ENCODE measurements around the gene HP1BP3.
A peak's percentile ranks its signal among the peaks of the same experiment; 100 is the strongest.

The HP1BP3 gene

GRCh38 chr1:20712215-20712577, 74.9 kb downstream of the HP1BP3 start:
- TF ChIP-seq FOXM1 (IDR thresholded peaks at IDR 0.05; ENCODE audit: borderline replicate concordance, low read depth) (no peak), CREB1 (IDR thresholded peaks at IDR 0.05; ENCODE audit: low read depth) (no peak), NFIC (IDR thresholded peaks at IDR 0.05) (no peak), TEAD4 (IDR thresholded peaks at IDR 0.05) (no peak), TAF1 (IDR thresholded peaks at IDR 0.05; ENCODE audit: low read depth) (no peak), EGR1 (IDR thresholded peaks at IDR 0.05) (no peak), TCF12 (IDR thresholded peaks at IDR 0.05; ENCODE audit: low read depth) (no peak), USF1 (IDR thresholded peaks at IDR 0.05) (no peak), RAD21 (IDR thresholded peaks at IDR 0.05; ENCODE audit: low read depth) (no peak), CEBPB (IDR thresholded peaks at IDR 0.05) (no peak), EP300 (IDR thresholded peaks at IDR 0.05; ENCODE audit: borderline replicate concordance) (no peak), MAX (IDR thresholded peaks at IDR 0.05) (no peak), ZBTB7A (IDR thresholded peaks at IDR 0.05; ENCODE audit: low read depth) (no peak), YY1 (IDR thresholded peaks at IDR 0.05; ENCODE audit: low read depth) (no peak)
- TF ChIP-seq, protein P1, sequence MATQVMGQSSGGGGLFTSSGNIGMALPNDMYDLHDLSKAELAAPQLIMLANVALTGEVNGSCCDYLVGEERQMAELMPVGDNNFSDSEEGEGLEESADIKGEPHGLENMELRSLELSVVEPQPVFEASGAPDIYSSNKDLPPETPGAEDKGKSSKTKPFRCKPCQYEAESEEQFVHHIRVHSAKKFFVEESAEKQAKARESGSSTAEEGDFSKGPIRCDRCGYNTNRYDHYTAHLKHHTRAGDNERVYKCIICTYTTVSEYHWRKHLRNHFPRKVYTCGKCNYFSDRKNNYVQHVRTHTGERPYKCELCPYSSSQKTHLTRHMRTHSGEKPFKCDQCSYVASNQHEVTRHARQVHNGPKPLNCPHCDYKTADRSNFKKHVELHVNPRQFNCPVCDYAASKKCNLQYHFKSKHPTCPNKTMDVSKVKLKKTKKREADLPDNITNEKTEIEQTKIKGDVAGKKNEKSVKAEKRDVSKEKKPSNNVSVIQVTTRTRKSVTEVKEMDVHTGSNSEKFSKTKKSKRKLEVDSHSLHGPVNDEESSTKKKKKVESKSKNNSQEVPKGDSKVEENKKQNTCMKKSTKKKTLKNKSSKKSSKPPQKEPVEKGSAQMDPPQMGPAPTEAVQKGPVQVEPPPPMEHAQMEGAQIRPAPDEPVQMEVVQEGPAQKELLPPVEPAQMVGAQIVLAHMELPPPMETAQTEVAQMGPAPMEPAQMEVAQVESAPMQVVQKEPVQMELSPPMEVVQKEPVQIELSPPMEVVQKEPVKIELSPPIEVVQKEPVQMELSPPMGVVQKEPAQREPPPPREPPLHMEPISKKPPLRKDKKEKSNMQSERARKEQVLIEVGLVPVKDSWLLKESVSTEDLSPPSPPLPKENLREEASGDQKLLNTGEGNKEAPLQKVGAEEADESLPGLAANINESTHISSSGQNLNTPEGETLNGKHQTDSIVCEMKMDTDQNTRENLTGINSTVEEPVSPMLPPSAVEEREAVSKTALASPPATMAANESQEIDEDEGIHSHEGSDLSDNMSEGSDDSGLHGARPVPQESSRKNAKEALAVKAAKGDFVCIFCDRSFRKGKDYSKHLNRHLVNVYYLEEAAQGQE (IDR thresholded peaks at IDR 0.05; ENCODE audit: low read depth): no peak

DNA sequence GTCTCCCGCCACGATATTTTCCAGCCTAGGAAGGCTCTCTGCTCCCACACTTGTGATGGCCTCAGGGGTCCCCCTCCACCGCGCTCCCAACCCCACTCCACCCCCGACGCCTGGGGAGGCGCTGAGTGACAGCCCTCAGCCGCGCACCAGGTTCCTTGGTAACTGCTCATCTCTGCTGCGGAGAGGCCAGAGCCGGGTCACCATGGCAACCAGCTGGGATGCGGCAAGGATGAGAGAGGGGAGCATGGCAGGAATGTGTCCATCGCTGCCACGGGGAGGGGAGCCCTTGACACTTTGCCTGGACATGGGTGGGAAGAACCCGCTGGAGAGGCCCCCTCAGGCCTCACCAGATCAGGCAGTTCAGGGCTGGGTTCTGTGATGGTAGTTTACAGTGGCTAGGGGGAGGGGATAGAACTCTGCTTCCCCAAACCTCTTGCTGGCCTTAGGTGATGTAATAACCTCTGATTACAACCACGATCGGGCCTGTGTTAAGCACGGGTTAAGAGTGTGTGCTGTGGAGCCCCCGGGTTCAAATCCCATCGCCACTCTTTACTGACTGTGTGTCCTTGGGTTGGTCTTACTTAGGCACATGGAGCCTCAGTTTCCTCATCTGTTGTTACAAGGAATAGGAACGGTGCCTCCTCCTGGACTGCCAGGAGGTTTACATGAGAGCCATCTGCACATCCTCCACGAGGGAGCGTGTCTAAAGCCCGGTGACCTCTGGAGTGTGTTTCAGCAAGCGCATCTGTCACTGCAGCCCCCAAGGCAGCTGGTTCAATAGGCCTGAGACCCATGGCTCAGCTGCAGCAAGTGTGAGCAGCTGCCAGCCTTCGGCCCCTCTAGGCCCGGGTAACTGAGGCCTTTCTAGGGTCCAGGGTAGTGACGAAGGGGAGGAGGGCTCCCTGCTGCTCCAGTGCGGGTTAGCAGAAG, 75.6 kb downstream of the HP1BP3 start:
- TF ChIP-seq EGR1 (IDR thresholded peaks at IDR 0.05): no peak
- TF ChIP-seq TCF12 (IDR thresholded peaks at IDR 0.05; ENCODE audit: low read depth): no peak
- TF ChIP-seq FOXM1 (IDR thresholded peaks at IDR 0.05; ENCODE audit: borderline replicate concordance, low read depth): no peak
- TF ChIP-seq, protein P1 (IDR thresholded peaks at IDR 0.05; ENCODE audit: low read depth): no peak
- no peak for TF ChIP-seq EP300 (IDR thresholded peaks at IDR 0.05; ENCODE audit: borderline replicate concordance)
- no peak for TF ChIP-seq RAD21 (IDR thresholded peaks at IDR 0.05; ENCODE audit: low read depth)
- TF ChIP-seq USF1 (IDR thresholded peaks at IDR 0.05): no peak
- no peak for TF ChIP-seq CREB1 (IDR thresholded peaks at IDR 0.05; ENCODE audit: low read depth)
- TF ChIP-seq TAF1 (IDR thresholded peaks at IDR 0.05; ENCODE audit: low read depth): no peak
- TF ChIP-seq NFIC (IDR thresholded peaks at IDR 0.05): no peak
- TF ChIP-seq CEBPB (IDR thresholded peaks at IDR 0.05): no peak
- TF ChIP-seq YY1 (IDR thresholded peaks at IDR 0.05; ENCODE audit: low read depth): no peak
- no peak for TF ChIP-seq TEAD4 (IDR thresholded peaks at IDR 0.05)
- TF ChIP-seq MAX (IDR thresholded peaks at IDR 0.05): no peak
- no peak for TF ChIP-seq ZBTB7A (IDR thresholded peaks at IDR 0.05; ENCODE audit: low read depth)

GRCh38 chr1:20710469-20711284, 76.4 kb downstream of the HP1BP3 start:
- peak; percentile 65 for TF ChIP-seq EGR1 (IDR thresholded peaks at IDR 0.05)
- TF ChIP-seq TCF12 (IDR thresholded peaks at IDR 0.05; ENCODE audit: low read depth): peak; percentile 90
- peak; percentile 30; the same call in 1 of the 2 replicates for TF ChIP-seq TEAD4 (IDR thresholded peaks at IDR 0.05)
- peak; percentile 98 for TF ChIP-seq ZBTB7A (IDR thresholded peaks at IDR 0.05; ENCODE audit: low read depth)
- no peak for TF ChIP-seq CREB1 (IDR thresholded peaks at IDR 0.05; ENCODE audit: low read depth)
- peak; percentile 80; the same call in 1 of the 2 replicates for TF ChIP-seq NFIC (IDR thresholded peaks at IDR 0.05)
- TF ChIP-seq EP300 (IDR thresholded peaks at IDR 0.05; ENCODE audit: borderline replicate concordance): peak; percentile 65; the same call in 1 of the 2 replicates
- no peak for TF ChIP-seq MAX (IDR thresholded peaks at IDR 0.05)

DNA sequence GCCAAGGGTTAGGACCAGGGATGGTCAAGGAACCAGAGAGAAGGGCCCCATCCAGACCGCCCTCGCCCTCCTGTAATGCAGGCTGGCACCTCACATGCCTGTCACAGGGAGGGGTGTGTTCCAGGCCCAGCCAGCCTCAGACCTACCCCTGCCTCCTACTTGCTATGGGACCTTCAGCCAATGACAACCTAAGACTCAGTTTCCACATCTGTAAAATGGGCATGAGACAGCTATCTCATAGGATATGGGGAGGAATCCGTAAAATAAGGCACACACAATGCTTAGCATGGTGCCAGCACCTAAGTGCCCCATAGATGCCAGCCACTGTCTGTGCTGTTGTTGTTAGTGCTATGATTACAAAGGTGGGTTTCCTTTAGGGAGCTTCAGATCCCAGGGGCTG, 77.2 kb downstream of the HP1BP3 start:
- TF ChIP-seq USF1 (IDR thresholded peaks at IDR 0.05) (no peak), CEBPB (IDR thresholded peaks at IDR 0.05) (no peak), EGR1 (IDR thresholded peaks at IDR 0.05) (no peak), TEAD4 (IDR thresholded peaks at IDR 0.05) (no peak), FOXM1 (IDR thresholded peaks at IDR 0.05; ENCODE audit: borderline replicate concordance, low read depth) (no peak), EP300 (IDR thresholded peaks at IDR 0.05; ENCODE audit: borderline replicate concordance) (no peak), ZBTB7A (IDR thresholded peaks at IDR 0.05; ENCODE audit: low read depth) (no peak)
- TF ChIP-seq, protein P1 (IDR thresholded peaks at IDR 0.05; ENCODE audit: low read depth): no peak
